Vagina (tissue), 2 donors: ENCODE data around the gene PLEKHG4B. TPM values are rescaled to one million over a fixed set of nuclear protein-coding genes. Genes with fewer than 3 reads are reported as not detected.
"Not testable (repeated sequence)": the region's sequence is repeated elsewhere in the genome, so short reads cannot be mapped to it uniquely, and the experiment has no call there.

Source experiments
- DNase-seq, 2 donors: peaks; one replicate each; pipeline ENCODE4 v3.0.0-alpha.2; 2017; ENCODE audit errors: extremely low spot score in 2 of 2
- H3K27ac ChIP-seq: fragments of 200-600 bp; sonication (generic); one replicate; pipeline ENCODE4 v1.5.1; 2019
- H3K27me3 ChIP-seq: fragments of 200-600 bp; sonication (generic); one replicate; pipeline ENCODE4 v1.5.1; 2019
- H3K36me3 ChIP-seq, 2 donors: fragments of 200-600 bp; sonication (generic); one replicate each; pipeline ENCODE4 v1.5.1; 2017 to 2019
- H3K4me1 ChIP-seq: fragments of 200-600 bp; sonication (generic); one replicate; pipeline ENCODE4 v1.5.1; 2019
- H3K4me3 ChIP-seq, 2 donors: fragments of 200-600 bp; sonication (generic); 1 replicate in 1 of 2; 2 replicates in 1 of 2; pipeline ENCODE4 v1.5.1; 2016 to 2019
- H3K9me3 ChIP-seq: fragments of 200-600 bp; sonication (generic); one replicate; pipeline ENCODE4 v1.5.1; 2019
- POLR2A ChIP-seq, 2 donors: fragments of 450-650 bp; IDR thresholded peaks; one replicate each; pipeline ENCODE4 v1.6.1; 2017; ENCODE audit warnings: antibody characterized with exemption in 2 of 2, mild to moderate bottlenecking in 2 of 2, moderate library complexity in 2 of 2
- POLR2AphosphoS5 ChIP-seq, 2 donors: sonication (generic); formaldehyde crosslinking; IDR thresholded peaks; one replicate each; pipeline ENCODE4 v1.9.0; 2017; ENCODE audit warnings: antibody characterized with exemption in 2 of 2, mild to moderate bottlenecking in 2 of 2, low read depth in 1 of 2; ENCODE audit not compliant: insufficient read depth in 1 of 2
- intact Hi-C: fragments of 100-400 bp; cut with DNase I; formaldehyde crosslinking; loops from one replicate; pipeline ENCODE4 v1.15.1; 2023
- small RNA-seq: library from RNA; depleted of rRNA; stranded (forward); fragments of <200 nt; gene quantifications from one replicate; pipeline ENCODE3, GENCODE V24; 2016
- total RNA-seq: library from RNA; depleted of rRNA; stranded (reverse); fragments of >200 nt; gene quantifications from one replicate; pipeline ENCODE4 v1.2.3, GENCODE V29; 2016
- TF ChIP-seq, protein P1 (sequence below), 3 experiments: fragments of 450-650 bp in 2 of 3; fragments of 200-600 bp in 1 of 3; sonication (generic) in 1 of 3; IDR thresholded peaks; one replicate each; pipeline ENCODE4 v1.5.1; 2017 to 2019; ENCODE audit warnings: antibody characterized with exemption in 3 of 3, mild to moderate bottlenecking in 2 of 3, moderate library complexity in 2 of 3

The PLEKHG4B gene
- total RNA-seq, 1 donor from 2014 or later = 0.74 TPM

DNA sequence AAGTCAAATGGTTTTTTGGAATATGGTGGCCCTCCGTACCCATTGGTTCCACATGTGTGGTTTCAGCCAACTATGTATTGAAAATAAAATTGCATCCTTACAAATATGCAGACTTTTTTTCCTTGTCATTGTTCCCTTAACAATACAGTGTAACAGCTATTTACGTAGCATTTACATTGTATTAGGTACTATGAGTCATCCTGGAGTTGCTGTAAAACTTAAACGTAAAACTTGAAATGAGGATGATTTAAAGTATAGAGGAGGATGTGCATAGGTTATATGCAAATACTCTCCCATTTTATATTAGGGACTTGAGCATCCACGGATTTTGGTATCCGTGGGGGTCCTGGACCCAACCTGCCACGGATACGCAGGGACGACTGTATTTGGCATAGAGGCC lies 142.5 kb downstream of the PLEKHG4B start:
- no peaks in the 10 kb centered on the region for H3K9me3 ChIP-seq
- no peak overlapping the region for H3K4me3 ChIP-seq
- no peak overlapping the region for H3K27ac ChIP-seq
- peaks cover 0 to 69% of the 10 kb centered on the region in 2 donors for H3K36me3 ChIP-seq
- intact Hi-C loops = no loop called here
- no peaks in the 10 kb centered on the region for H3K4me1 ChIP-seq
- H3K27me3 ChIP-seq = no peaks in the 10 kb centered on the region
- DNase-seq = no peak
- TF ChIP-seq POLR2A (IDR thresholded peaks at IDR 0.05) (no peak), POLR2AphosphoS5 (IDR thresholded peaks at IDR 0.05; ENCODE audit: insufficient read depth in 1 of 2, low read depth in 1 of 2) (no peak)
- TF ChIP-seq, protein P1, sequence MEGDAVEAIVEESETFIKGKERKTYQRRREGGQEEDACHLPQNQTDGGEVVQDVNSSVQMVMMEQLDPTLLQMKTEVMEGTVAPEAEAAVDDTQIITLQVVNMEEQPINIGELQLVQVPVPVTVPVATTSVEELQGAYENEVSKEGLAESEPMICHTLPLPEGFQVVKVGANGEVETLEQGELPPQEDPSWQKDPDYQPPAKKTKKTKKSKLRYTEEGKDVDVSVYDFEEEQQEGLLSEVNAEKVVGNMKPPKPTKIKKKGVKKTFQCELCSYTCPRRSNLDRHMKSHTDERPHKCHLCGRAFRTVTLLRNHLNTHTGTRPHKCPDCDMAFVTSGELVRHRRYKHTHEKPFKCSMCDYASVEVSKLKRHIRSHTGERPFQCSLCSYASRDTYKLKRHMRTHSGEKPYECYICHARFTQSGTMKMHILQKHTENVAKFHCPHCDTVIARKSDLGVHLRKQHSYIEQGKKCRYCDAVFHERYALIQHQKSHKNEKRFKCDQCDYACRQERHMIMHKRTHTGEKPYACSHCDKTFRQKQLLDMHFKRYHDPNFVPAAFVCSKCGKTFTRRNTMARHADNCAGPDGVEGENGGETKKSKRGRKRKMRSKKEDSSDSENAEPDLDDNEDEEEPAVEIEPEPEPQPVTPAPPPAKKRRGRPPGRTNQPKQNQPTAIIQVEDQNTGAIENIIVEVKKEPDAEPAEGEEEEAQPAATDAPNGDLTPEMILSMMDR (IDR thresholded peaks at IDR 0.05) = no peak

DNA sequence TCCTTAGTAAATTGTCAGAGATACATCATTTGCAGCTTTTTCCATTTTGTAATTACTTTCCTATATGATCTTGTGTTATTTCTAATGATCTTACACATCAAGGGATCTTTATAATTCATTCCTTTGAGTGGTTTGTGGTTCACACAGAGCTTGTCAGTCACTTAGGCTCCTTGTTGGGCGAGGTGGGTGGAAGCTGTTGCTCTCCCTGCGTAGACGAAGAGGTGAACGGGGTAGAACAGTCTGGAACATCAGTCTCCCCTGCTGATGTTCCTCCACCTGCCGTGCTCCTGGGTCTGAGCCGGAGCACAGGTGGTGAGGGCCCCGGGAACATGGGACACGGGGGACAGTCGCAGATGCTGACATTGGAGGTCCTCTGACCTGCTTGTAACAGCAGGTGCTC lies 143.6 kb downstream of the PLEKHG4B start:
- DNase-seq, H3K27me3 ChIP-seq, H3K4me3 ChIP-seq, H3K9me3 ChIP-seq, intact Hi-C loops, H3K4me1 ChIP-seq, H3K27ac ChIP-seq: not testable (repeated sequence)
- peaks cover 0 to 71% of the 10 kb centered on the region in 2 donors for H3K36me3 ChIP-seq

GRCh38 chr5:237931-238330 lies 146.0 kb downstream of the PLEKHG4B start:
- H3K4me1 ChIP-seq, H3K9me3 ChIP-seq, H3K27me3 ChIP-seq, intact Hi-C loops, H3K27ac ChIP-seq, DNase-seq, H3K4me3 ChIP-seq: not testable (repeated sequence)
- peaks cover 0 to 77% of the 10 kb centered on the region in 2 donors for H3K36me3 ChIP-seq

Small RNA genes lying within 50 kb of the gene (small RNA-seq; reads per million reads assigned to genes)
- gene RF00019 = not detected

Other genes with a start within 250 kb of the PLEKHG4B start
- not detected for gene LRRC14B, start 99.3 kb downstream of the PLEKHG4B start, total RNA-seq
- gene CCDC127, start 126.0 kb downstream of the PLEKHG4B start, total RNA-seq = 4.2 TPM
- 84.7 TPM for gene SDHA, start 126.2 kb downstream of the PLEKHG4B start, total RNA-seq
- gene PDCD6, start 179.5 kb downstream of the PLEKHG4B start, total RNA-seq = 96.5 TPM
- gene AHRR, start 229.5 kb downstream of the PLEKHG4B start, total RNA-seq = 11.3 TPM